SK-N-SH treated with all-trans-retinoic acid at 6 μM for 48 hours (cell line): Measurements from ENCODE around the gene IRX2.

Experiments
- CSDC2 ChIP-seq: fragments of 250-450 bp; sonication (Bioruptor Pico); IDR thresholded peaks from 2 replicates; pipeline ENCODE4 v1.5.0; 2020; ENCODE audit warnings: mild to moderate bottlenecking, moderate library complexity
- OSR1 ChIP-seq: fragments of 250-450 bp; sonication (Bioruptor Pico); IDR thresholded peaks from 2 replicates; pipeline ENCODE4 v1.8.0; 2022; ENCODE audit warnings: moderate library complexity, mild to moderate bottlenecking, inconsistent platforms
- TCF4 ChIP-seq: fragments of 250-450 bp; sonication (Bioruptor Pico); IDR thresholded peaks from 2 replicates; pipeline ENCODE4 v1.8.0; 2021; ENCODE audit warnings: mild to moderate bottlenecking, moderate library complexity, borderline replicate concordance

DNA sequence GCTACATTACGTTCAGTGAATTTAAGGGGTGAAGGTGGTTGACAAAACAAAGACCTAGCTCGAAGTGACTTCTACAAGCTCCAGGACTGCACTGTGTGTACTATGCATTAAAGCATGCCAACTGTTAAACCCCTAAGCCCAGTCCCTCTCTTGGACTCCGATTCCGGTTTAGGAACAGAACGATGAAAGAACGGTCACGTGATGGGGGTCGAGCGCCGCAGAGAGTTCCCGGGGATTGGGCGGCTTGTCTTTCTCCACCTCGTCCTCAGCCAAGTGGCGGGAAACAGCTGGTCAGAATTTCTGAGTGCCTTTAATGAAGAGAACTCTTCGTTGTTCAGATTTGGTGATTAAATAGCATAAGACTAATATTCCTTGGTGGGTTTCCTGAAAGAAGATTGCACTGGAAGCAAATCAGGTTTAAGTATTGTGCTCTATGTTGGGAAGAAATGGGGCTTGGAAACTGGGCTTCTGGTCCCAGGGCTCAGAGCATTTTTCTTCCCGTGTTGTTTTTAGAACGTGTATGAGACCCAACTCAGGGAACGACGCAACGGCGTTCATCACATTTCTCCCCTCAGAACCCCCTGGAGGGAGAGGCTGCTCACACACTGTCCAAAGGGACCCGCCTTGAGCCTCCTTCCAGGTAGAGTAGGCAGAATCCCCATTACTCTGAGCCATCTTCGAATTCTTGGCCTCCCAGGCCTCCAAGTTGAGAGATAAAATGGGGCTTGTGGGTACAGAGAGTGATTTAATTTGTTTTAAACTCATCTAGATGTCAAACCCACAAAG is 25.3 kb downstream of the IRX2 start:
- no peak for TF ChIP-seq TCF4
- no peak for TF ChIP-seq OSR1 (CRISPR knock-in tag)
- TF ChIP-seq CSDC2 (CRISPR knock-in tag), result no peak
